Measurements from ENCODE around the gene VPS13A. TPM values are rescaled to one million over a fixed set of nuclear protein-coding genes. Genes with fewer than 3 reads are reported as not detected.

The VPS13A gene
- total RNA-seq, 1 donor from 2014 or later: 30.5 TPM

GRCh38 chr9:77149879-77150278 is 27.5 kb upstream of the VPS13A start:
- H3K36me3 Mint-ChIP-seq: no peaks in the 10 kb centered on the region

GRCh38 chr9:77152289-77152688 is 25.0 kb upstream of the VPS13A start:
- Mint-ChIP-seq H3K27me3 (peaks cover 37% of the 10 kb centered on the region), H3K27ac (no peak overlapping the region), H3K4me3 (no peak overlapping the region), H3K9me3 (no peaks in the 10 kb centered on the region), H3K36me3 (no peaks in the 10 kb centered on the region), H3K4me1 (ENCODE audit: unreplicated experiment) (no peaks in the 10 kb centered on the region)
- DNase-seq (ENCODE audit: extremely low spot score, unreplicated experiment): no peak
- TF ChIP-seq, protein P1, sequence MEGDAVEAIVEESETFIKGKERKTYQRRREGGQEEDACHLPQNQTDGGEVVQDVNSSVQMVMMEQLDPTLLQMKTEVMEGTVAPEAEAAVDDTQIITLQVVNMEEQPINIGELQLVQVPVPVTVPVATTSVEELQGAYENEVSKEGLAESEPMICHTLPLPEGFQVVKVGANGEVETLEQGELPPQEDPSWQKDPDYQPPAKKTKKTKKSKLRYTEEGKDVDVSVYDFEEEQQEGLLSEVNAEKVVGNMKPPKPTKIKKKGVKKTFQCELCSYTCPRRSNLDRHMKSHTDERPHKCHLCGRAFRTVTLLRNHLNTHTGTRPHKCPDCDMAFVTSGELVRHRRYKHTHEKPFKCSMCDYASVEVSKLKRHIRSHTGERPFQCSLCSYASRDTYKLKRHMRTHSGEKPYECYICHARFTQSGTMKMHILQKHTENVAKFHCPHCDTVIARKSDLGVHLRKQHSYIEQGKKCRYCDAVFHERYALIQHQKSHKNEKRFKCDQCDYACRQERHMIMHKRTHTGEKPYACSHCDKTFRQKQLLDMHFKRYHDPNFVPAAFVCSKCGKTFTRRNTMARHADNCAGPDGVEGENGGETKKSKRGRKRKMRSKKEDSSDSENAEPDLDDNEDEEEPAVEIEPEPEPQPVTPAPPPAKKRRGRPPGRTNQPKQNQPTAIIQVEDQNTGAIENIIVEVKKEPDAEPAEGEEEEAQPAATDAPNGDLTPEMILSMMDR (conservative IDR thresholded peaks at IDR 0.05): no peak

More at GRCh38 chr9:77149879-77150278, 27.5 kb upstream of the VPS13A start:
- H3K9me3 Mint-ChIP-seq: no peaks in the 10 kb centered on the region
- H3K27ac Mint-ChIP-seq: no peak overlapping the region
- H3K4me3 Mint-ChIP-seq: no peak overlapping the region
- no peak for DNase-seq (ENCODE audit: extremely low spot score, unreplicated experiment)
- TF ChIP-seq, protein P1 (conservative IDR thresholded peaks at IDR 0.05): no peak
- H3K27me3 Mint-ChIP-seq: peaks cover 41% of the 10 kb centered on the region
- H3K4me1 Mint-ChIP-seq (ENCODE audit: unreplicated experiment): no peaks in the 10 kb centered on the region

DNA sequence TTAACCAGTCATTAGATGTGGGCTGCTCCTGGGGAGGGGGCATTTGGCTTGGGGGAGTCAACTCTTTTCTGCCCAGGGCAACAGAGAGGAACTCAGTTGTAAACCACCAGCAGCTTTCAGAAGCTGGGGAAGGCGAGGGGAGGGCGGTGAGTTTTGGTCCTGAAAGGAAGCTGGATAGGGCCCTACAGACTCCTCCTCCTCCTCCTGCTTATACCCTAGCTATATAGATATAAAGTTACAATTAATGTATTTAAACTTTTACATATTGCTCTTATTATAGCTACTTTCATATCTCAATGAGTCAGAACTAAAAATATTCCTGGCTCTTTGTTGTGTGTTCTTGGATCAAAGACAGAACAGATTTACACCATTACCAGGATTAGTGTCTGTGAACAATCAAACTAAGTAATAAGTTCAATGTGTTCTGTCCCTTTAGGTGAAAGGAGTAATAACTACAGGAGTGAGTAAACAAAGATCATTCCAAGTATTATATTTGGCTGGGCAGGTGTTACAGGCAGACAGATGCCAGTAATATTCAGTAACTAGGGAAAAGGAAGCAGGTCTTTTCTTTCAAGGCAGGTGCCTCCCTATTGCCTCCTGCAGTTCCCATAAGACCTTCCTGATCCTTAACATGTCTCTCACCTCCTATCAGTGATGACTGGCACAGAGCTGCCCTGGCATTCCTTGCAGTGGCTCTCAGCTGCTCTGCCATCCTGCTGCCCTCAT is 20.5 kb upstream of the VPS13A start:
- TF ChIP-seq, protein P1 (conservative IDR thresholded peaks at IDR 0.05): no peak
- no peaks in the 10 kb centered on the region for H3K36me3 Mint-ChIP-seq
- no peaks in the 10 kb centered on the region for H3K9me3 Mint-ChIP-seq
- H3K4me1 Mint-ChIP-seq (ENCODE audit: unreplicated experiment): no peaks in the 10 kb centered on the region
- H3K27ac Mint-ChIP-seq: no peak overlapping the region
- no peak overlapping the region for H3K4me3 Mint-ChIP-seq
- DNase-seq (ENCODE audit: extremely low spot score, unreplicated experiment): no peak
- peaks cover 25% of the 10 kb centered on the region for H3K27me3 Mint-ChIP-seq

GRCh38 chr9:77158772-77159513 is 18.4 kb upstream of the VPS13A start:
- no peaks in the 10 kb centered on the region for H3K36me3 Mint-ChIP-seq
- TF ChIP-seq, protein P1 (conservative IDR thresholded peaks at IDR 0.05): no peak
- H3K9me3 Mint-ChIP-seq: no peaks in the 10 kb centered on the region
- H3K27ac Mint-ChIP-seq: no peak overlapping the region
- no peak overlapping the region for H3K4me3 Mint-ChIP-seq
- H3K27me3 Mint-ChIP-seq: peaks cover 11% of the 10 kb centered on the region
- H3K4me1 Mint-ChIP-seq (ENCODE audit: unreplicated experiment): no peaks in the 10 kb centered on the region
- no peak for DNase-seq (ENCODE audit: extremely low spot score, unreplicated experiment)

GRCh38 chr9:77161191-77161590 is 16.1 kb upstream of the VPS13A start:
- no peaks in the 10 kb centered on the region for H3K36me3 Mint-ChIP-seq
- TF ChIP-seq, protein P1 (conservative IDR thresholded peaks at IDR 0.05): no peak
- no peak overlapping the region for H3K27ac Mint-ChIP-seq
- DNase-seq (ENCODE audit: extremely low spot score, unreplicated experiment): no peak
- peaks cover 5% of the 10 kb centered on the region for H3K27me3 Mint-ChIP-seq
- H3K9me3 Mint-ChIP-seq: no peaks in the 10 kb centered on the region
- H3K4me3 Mint-ChIP-seq: no peak overlapping the region
- no peaks in the 10 kb centered on the region for H3K4me1 Mint-ChIP-seq (ENCODE audit: unreplicated experiment)
